Kidney tubule cell (primary cell): ENCODE results near the gene SLC9C1.

Source experiments
- DNase-seq: peaks from one replicate; pipeline ENCODE4 v3.0.0-alpha.2; 2018; ENCODE audit warnings: low spot score

SLC9C1 gene

GRCh38 chr3:112130638-112130993 lies 163.4 kb downstream of the SLC9C1 start:
- no peak for DNase-seq

DNA sequence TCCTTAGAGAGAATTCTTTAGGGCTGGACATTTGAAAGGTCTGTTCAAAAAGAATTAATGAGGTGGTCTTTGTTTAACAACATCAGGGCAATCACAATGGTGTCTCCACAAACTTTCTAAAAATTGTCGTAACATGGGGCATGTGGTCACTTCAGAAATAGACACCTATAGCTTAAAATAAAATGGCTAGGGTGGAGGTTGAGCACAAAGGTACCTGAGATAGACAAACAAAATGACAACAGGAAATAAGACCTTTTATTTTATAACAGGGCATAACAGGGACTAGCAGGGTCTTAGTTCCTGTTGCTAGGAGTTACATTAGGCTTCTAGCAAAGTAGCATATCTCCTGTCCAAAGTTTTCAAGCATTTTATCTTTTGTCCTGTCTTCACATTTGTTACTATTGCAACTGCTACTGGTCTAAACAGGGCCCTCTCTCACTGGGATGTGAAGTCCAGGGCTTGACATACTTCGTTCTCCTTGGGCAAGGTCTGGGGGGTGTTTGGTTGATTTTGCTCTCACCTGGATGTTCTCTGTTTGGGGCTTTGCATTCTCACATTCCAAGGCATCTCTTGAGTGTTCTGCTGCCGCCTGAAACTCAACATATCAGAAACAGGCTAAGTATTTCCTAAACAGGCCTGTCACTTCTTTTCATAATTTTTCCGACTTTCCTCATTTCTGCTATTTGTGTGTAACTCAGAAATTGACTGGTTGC lies 163.9 kb downstream of the SLC9C1 start:
- no peak for DNase-seq

GRCh38 chr3:112128843-112129727 lies 164.9 kb downstream of the SLC9C1 start:
- DNase-seq = no peak

DNA sequence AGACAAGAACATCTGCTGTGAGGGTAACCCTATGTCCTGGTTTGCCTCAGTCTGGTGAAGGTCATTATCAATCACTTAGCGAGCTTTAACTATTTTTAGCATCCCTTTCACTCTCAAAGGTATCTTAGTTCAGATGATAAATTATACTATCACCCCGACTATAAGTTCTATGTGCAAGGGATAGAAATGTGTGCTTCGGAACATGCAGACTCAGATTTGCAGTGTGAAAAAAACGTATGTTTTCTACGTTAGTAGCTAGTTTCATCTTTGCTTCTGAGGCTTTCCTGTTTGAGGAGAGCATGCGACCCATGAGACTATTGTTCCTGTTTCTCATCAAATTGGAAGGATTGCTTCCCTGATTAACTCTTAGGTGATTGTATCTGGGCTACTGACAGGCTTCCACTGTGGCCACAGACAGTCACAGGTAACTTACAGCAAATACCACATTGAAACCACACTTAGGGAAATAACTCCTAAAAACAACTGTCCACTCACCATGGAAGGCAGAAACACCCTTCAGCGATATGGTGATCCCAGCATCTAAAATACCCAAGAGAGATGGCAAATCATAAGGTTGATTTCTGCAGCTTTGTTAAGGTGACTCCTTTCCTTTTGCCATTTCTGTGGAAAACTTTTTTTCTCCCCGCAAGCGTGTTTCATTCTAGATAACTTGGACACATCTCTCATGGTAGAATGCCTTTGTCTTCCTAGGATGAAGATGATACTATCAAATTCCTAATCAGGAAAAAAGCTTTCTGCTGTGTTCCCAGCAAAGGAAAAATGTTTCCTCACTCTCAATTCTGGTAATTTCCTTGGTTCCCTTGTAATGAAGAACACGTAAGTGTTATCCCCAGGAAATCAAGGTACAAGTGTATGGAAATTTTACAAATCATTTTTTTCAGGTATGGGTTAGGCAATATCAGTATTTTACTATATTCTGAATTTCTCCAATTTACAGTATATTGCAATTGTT lies 166.2 kb downstream of the SLC9C1 start:
- DNase-seq = no peak

DNA sequence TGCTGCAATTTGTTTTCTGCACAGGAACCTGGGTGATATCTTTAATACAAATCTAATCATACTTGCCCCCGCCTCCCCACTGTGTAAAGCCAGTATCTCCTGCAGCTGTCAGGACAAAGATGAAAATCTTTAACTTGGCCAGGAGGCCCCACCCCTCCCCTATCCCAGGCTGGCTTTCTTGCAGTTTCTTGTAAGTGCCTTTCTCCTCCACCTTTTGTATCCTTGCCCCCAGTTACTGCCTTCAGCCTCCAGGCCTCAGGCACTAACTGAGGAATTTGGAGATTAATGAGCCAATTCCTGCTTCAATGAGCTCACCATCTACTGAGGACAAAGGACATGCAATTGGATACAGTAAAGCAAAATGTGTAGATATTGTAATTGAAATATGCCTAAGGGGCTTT lies 167.5 kb downstream of the SLC9C1 start:
- peak; percentile 35 for DNase-seq

- DNase-seq = no peak
Observed at GRCh38 chr3:112124907-112125607, 169.0 kb downstream of the SLC9C1 start.

DNA sequence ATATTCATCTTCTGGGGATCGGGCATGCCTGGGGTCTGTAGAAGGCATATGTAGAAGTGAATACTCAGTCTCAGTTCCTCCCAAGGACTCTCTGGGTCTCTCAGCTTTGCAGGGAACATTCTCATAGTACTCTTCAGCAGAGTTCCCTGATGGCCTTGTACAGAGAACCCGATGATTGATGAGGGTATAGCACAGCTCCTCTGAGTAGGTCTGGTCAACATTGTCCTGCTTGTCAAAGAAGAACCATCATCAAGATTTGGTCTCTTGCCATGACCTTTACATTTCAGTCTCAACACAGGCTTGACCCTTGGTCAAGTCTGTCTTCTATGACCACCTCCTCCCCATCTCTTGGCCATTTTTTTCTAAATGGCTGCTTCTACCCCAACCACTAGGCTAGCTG lies 170.5 kb downstream of the SLC9C1 start:
- DNase-seq = no peak

DNA sequence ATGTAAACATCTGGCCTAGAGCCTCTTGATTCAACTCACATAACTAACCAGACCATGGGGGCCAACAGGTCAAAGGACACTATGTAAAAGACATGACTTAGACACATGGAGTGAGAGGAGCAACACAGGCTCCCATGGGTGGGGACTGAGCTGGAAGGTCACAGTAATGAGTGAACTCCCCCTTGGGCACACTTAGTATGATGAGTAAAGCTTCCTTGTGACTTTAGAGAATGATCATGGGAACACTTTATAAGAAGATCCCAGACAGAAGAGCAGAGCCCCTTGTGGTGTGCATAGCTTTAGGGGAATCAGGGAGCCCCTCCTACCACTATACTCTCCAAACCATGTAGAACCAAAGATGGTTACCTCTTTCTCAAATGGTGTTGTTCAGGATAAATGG lies 171.1 kb downstream of the SLC9C1 start:
- no peak for DNase-seq

DNA sequence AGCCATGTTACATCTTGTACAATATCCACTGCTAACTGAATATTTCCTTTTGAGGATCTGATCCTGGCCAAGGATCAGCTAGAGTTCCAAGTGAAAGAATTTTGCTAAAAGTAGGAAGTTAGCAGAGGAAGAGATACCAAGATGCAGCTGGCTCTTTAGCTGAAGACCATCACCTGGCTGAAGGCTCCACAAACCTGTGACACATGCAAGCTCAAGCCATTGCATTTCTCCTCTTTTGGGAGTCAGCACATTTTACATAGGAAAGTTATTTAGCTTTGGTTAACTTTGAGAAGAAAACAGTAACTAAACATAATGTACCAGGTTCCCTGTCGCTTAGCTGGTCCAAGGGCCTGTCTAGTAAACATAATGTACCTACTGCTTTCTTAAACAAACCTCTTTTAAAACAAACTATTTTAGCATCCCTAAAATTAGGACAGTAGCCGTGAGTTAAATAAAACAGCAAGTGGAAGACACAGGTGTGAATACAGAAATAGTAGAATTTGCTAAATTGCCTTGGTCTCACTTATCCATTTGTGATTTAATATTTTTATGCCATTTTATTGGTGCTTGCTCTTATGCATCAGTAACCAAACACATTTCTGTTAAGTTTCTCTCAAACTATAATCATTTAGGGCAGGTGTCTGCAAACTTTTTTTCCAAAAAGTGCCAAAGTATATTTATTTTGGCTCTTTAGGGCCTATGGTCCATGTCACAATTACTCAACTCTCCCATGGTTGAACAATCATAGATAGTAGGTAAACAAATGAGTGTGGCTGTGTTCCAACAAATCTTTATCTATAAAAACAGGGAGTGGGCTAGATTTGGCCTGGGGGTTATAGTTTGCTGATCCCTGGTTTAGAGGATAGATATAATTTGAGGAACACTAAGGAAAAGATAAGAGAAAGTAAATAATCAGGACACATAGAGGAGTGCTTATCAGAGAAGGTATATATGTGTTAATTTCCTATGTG lies 172.2 kb downstream of the SLC9C1 start:
- no peak for DNase-seq

GRCh38 chr3:112119962-112120836 lies 173.8 kb downstream of the SLC9C1 start:
- no peak for DNase-seq

- DNase-seq = no peak
Observed at GRCh38 chr3:112117841-112118571, 176.0 kb downstream of the SLC9C1 start.

GRCh38 chr3:112117415-112117814 lies 176.6 kb downstream of the SLC9C1 start:
- DNase-seq = no peak

DNA sequence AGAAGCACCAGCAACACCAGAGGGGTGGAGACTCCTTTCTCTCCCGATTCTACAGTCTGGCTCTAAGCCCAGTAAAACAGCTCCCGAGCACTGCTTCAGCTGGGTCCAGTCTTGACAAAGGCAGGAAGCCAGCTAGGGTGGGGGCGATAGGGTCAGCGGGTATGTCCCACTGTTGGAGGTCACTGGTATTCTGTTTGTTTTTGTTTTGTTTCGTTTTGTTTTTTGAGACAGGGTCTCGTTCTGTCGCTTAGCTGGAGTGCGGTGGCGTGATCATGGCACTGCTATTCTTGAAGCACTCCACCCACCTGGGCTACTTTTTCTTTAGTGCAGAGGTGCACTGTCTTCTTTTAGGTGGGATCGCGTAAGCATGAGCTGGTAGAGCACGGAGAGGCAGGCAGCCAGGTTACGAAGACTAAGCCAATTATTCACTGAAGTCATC lies 177.2 kb downstream of the SLC9C1 start:
- no peak for DNase-seq

GRCh38 chr3:112115806-112116383 lies 178.1 kb downstream of the SLC9C1 start:
- DNase-seq = no peak

DNA sequence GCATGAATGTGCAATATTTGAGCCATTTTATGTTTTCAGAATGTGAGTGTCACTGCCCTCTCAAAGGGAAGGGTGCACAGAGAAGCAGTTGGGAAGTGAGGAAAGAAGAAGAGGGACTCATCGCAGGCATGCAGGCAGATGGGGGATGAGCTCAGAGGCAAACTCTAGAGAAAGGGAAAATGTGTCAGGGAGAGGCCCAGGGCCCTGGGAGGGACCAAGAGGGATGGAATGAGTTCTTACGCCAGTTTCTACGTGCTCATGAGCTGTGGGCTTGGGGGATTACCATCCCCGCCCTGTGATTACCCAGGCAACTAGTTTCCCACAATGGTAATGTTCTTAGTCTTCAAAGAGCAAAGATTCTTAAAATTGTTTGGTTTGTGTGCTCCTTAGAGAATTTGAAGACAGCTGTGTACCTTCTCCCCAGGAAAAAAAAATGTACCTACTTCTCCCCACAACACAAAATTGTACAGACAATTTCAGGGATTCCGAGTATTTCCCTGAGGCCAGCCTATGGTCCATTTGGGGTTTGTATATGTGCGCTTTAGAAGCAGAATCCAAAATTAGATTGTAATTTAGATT lies 178.8 kb downstream of the SLC9C1 start:
- DNase-seq = no peak

- no peak for DNase-seq
Observed at GRCh38 chr3:112114576-112115160, 179.3 kb downstream of the SLC9C1 start.

GRCh38 chr3:112111785-112112402 lies 182.1 kb downstream of the SLC9C1 start:
- peak; percentile 70 for DNase-seq
